Measurements from ENCODE around the gene SH3D21. TPM values are rescaled to one million over a fixed set of nuclear protein-coding genes. Genes with fewer than 3 reads are reported as not detected.

SH3D21 gene
- total and polyA plus RNA-seq, 4 donors = 2.4 to 6.9 (median 4.6) TPM

DNA sequence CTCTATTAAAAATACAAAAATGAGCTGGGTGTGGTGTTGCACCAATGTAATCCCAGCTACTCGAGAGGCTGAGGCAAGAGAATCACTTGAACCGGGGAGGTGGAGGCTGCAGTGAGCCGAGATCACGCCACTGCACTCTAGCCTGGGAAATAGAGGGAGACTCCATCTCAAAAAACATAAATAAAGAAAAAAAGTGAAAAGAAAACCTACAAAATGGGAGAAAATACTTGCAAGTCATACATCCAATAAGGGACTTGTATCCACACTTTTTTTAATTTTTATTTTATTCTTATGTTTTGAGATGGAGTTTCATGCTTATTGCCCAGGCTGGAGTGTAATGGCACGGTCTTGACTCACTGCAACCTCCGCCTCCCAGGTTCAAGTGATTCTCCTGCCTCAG, 29.5 kb upstream of the SH3D21 start:
- ATAC-seq (ENCODE audit: low FRiP score) = no peak
- H3K36me3 ChIP-seq (ENCODE audit: control insufficient read depth in 1 of 2, insufficient read depth in 2 of 2, low read length in 1 of 2) = no peaks in the 10 kb centered on the region
- H3K27ac ChIP-seq (ENCODE audit: low read depth in 1 of 2, low read length in 2 of 2) = no peak overlapping the region
- H3K4me3 ChIP-seq (ENCODE audit: low read length in 2 of 2) = no peak overlapping the region
- no peaks in the 10 kb centered on the region for H3K9me3 ChIP-seq (ENCODE audit: control insufficient read depth, low read length)
- DNase-seq = no peak
- WGBS, 2 donors = 91 to 96% methylated on average over 6 of the region's 6 CpGs
- intact Hi-C loops (cut with DNase I) = no loop called here
- H3K4me1 ChIP-seq (ENCODE audit: control insufficient read depth in 1 of 2, insufficient read depth in 2 of 2, low read length in 2 of 2) = peaks cover 0 to 3% of the 10 kb centered on the region in 2 donors
- H3K27me3 ChIP-seq (ENCODE audit: control insufficient read depth in 1 of 2, insufficient read depth in 2 of 2, low read length in 1 of 2) = no peaks in the 10 kb centered on the region

DNA sequence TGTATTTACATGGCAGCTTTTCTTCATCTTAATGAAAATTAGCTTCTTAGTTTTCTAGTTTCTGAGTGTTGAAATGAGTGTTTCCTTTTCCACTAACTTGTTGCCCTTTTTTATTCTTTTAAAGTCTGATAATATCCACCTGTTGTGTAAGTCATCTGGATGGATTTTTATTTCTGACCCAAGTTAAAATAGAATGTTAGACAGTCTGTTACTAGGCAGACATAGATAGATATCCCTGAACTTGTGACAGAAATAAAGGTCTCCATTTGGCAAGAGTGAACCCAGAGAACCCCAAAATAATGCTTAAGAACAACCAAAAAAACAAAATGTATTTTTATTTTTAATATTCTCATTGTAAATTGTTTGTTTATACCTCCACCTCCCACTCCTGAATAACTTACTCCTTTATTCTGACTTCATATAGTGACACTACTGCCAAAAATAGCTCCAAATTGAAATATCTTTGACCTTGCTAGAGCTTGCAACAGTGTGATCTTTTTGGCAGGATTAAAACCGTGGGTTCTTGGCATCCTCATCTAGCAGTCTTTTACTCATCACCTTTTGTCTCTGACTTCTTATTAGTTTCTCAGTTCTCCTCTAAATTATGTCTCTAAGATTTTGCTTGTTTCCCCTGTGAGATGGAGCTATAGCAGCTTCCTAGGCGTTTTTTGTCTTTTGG, 26.9 kb upstream of the SH3D21 start:
- H3K9me3 ChIP-seq (ENCODE audit: control insufficient read depth, low read length) = no peaks in the 10 kb centered on the region
- WGBS, 2 donors = 24 to 26% methylated on average over 2 of the region's 2 CpGs
- no peaks in the 10 kb centered on the region for H3K27me3 ChIP-seq (ENCODE audit: control insufficient read depth in 1 of 2, insufficient read depth in 2 of 2, low read length in 1 of 2)
- no peak for DNase-seq
- H3K36me3 ChIP-seq (ENCODE audit: control insufficient read depth in 1 of 2, insufficient read depth in 2 of 2, low read length in 1 of 2) = no peaks in the 10 kb centered on the region
- H3K4me3 ChIP-seq (ENCODE audit: low read length in 2 of 2) = no peak overlapping the region
- H3K27ac ChIP-seq (ENCODE audit: low read depth in 1 of 2, low read length in 2 of 2) = no peak overlapping the region
- no peaks in the 10 kb centered on the region for H3K4me1 ChIP-seq (ENCODE audit: control insufficient read depth in 1 of 2, insufficient read depth in 2 of 2, low read length in 2 of 2)
- ATAC-seq (ENCODE audit: low FRiP score) = no peak
- intact Hi-C loops (cut with DNase I) = no loop called here

DNA sequence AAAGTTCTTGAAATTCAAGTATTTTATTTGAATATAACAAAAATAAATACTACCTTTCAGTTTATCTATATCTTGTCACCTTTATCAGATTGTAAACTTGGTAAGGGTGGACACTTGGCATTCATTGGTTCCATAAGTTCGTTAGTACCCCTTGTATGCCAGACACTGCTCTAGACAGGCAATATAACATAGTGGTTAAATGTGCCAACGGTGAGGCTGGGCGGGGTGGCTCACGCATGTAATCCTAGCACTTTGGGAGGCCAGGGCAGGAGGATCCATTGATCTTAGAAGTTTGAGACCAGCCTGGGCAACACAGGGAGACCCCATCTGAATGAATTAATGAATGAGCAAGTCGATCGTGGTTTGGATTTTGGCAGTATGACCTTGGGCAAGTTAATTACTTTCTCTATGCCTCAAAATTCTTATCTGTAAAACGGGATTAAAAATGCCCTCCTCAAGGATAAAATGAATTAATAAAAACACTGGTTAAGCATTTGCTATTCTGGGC, 26.3 kb upstream of the SH3D21 start:
- no peak overlapping the region for H3K4me3 ChIP-seq (ENCODE audit: low read length in 2 of 2)
- intact Hi-C loops (cut with DNase I) = loop anchor here in 1 of 2 donors (10.0 kb wide), 1 partner anchor 55 kb away; the partner anchor contains the start of gene THRAP3
- no peak overlapping the region for H3K27ac ChIP-seq (ENCODE audit: low read depth in 1 of 2, low read length in 2 of 2)
- ATAC-seq (ENCODE audit: low FRiP score) = no peak
- 68 to 71% methylated on average over 7 of the region's 7 CpGs for WGBS, 2 donors
- DNase-seq = no peak
- H3K9me3 ChIP-seq (ENCODE audit: control insufficient read depth, low read length) = no peaks in the 10 kb centered on the region
- no peaks in the 10 kb centered on the region for H3K27me3 ChIP-seq (ENCODE audit: control insufficient read depth in 1 of 2, insufficient read depth in 2 of 2, low read length in 1 of 2)
- peaks cover 0 to 2% of the 10 kb centered on the region in 2 donors for H3K36me3 ChIP-seq (ENCODE audit: control insufficient read depth in 1 of 2, insufficient read depth in 2 of 2, low read length in 1 of 2)
- no peaks in the 10 kb centered on the region for H3K4me1 ChIP-seq (ENCODE audit: control insufficient read depth in 1 of 2, insufficient read depth in 2 of 2, low read length in 2 of 2)

DNA sequence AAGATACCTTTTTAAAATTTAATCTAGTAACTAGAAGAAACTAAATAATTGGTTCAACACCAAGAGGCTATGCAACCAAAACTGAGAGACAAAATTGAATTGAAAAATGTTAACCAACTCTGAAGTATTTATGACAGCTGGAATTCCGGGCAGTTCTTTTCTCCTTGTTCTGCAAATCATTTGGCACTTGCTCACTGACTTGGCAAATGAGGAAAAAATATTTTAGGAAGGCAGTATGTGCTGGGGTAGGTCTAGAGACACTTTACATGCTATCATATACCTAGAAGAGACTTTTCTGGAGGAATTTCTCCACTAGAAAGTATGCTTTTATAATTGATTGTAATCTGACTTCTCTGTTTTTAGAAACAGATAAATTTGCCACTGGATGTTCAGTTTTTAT, 22.1 kb upstream of the SH3D21 start:
- intact Hi-C loops (cut with DNase I) = loop anchor here (2.0 to 10.0 kb wide), 2 partner anchors 59 to 135 kb away; partner anchors contain the start of genes THRAP3 (in 1 of the 2) and TRAPPC3 (in 1 of the 2)
- Histone ChIP-seq H3K4me3 (ENCODE audit: low read length in 2 of 2) (no peak overlapping the region), H3K27me3 (ENCODE audit: control insufficient read depth in 1 of 2, insufficient read depth in 2 of 2, low read length in 1 of 2) (no peaks in the 10 kb centered on the region), H3K27ac (ENCODE audit: low read depth in 1 of 2, low read length in 2 of 2) (no peak overlapping the region), H3K4me1 (ENCODE audit: control insufficient read depth in 1 of 2, insufficient read depth in 2 of 2, low read length in 2 of 2) (no peaks in the 10 kb centered on the region), H3K9me3 (ENCODE audit: control insufficient read depth, low read length) (no peaks in the 10 kb centered on the region), H3K36me3 (ENCODE audit: control insufficient read depth in 1 of 2, insufficient read depth in 2 of 2, low read length in 1 of 2) (peaks cover 2 to 8% of the 10 kb centered on the region in 2 donors)
- WGBS, 2 donors = 3 to 6% methylated on average over 1 of the region's 1 CpG
- DNase-seq = no peak
- ATAC-seq (ENCODE audit: low FRiP score) = no peak

DNA sequence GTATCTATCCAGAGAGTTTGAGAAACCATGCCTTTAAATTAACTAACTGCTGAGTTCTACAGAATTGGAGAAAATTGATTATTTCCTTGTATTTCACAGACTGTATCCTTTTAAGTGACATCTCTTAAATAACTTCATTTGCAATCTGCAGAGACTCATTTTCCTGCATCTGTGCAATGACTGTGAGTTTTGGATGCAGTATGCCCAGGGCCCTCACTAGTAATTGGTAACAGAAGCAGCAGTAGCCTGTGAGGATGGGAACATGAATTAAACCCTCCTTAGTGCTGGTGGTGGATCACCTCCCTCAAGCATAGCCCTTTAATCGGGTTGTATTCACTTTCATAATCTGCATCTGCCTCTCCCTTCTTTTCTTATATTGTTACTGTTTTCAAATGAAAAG, 21.7 kb upstream of the SH3D21 start:
- H3K4me3 ChIP-seq (ENCODE audit: low read length in 2 of 2) = no peak overlapping the region
- no peak for ATAC-seq (ENCODE audit: low FRiP score)
- WGBS, 2 donors = 50 to 75% methylated on average over 1 of the region's 1 CpG
- intact Hi-C loops (cut with DNase I) = loop anchor here (2.0 to 10.0 kb wide), 2 partner anchors 60 to 136 kb away; partner anchors contain the start of genes THRAP3 (in 1 of the 2) and TRAPPC3 (in 1 of the 2)
- H3K4me1 ChIP-seq (ENCODE audit: control insufficient read depth in 1 of 2, insufficient read depth in 2 of 2, low read length in 2 of 2) = no peaks in the 10 kb centered on the region
- no peaks in the 10 kb centered on the region for H3K27me3 ChIP-seq (ENCODE audit: control insufficient read depth in 1 of 2, insufficient read depth in 2 of 2, low read length in 1 of 2)
- peaks cover 2 to 8% of the 10 kb centered on the region in 2 donors for H3K36me3 ChIP-seq (ENCODE audit: control insufficient read depth in 1 of 2, insufficient read depth in 2 of 2, low read length in 1 of 2)
- H3K27ac ChIP-seq (ENCODE audit: low read depth in 1 of 2, low read length in 2 of 2) = peak overlapping the region in 1 of 2 donors; percentile 40
- H3K9me3 ChIP-seq (ENCODE audit: control insufficient read depth, low read length) = no peaks in the 10 kb centered on the region
- DNase-seq = no peak

DNA sequence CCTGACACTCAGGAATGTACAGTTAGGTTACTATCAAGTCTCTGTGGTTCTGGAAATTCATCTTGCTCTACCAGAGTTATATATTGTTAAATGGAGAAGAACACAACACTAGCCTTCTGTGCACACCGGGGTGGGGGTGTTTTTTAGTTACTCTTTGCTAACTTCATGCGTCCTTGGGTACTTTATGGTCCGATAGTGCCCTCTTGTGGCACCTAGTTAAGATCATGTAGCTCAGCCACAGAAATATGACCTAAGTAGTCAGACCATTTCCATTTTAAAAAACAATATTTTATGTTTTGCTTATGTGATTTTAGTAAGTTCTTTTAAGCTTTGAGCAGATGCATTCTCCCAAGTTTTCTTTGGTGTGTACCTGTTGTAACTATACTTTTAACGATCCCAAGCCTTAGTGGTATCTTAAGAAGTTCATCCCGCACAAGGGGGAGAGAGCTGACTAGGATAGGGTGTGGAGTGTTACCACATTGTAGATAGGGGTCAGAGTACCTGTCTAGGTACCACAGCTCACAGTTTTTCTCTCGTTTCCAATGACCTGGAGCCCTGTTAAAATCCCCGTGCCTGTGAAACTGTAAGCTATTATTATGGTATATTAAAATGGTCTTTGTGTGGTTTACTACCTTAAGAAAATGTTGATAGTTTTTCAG, 20.6 kb upstream of the SH3D21 start:
- H3K4me1 ChIP-seq (ENCODE audit: control insufficient read depth in 1 of 2, insufficient read depth in 2 of 2, low read length in 2 of 2) = no peaks in the 10 kb centered on the region
- peak; percentile 88 for ATAC-seq (ENCODE audit: low FRiP score)

DNA sequence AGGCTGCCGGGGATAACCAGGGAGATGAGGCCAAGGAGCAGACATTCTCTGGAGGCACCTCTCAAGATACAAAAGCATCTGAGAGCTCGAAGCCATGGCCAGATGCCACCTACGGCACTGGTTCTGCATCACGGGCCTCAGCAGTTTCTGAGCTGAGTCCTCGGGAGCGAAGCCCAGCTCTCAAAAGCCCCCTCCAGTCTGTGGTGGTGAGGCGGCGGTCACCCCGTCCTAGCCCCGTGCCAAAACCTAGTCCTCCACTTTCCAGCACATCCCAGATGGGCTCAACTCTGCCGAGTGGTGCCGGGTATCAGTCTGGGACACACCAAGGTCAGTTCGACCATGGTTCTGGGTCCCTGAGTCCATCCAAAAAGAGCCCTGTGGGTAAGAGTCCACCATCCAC, 19.4 kb upstream of the SH3D21 start:
- Histone ChIP-seq H3K9me3 (ENCODE audit: control insufficient read depth, low read length) (no peaks in the 10 kb centered on the region), H3K36me3 (ENCODE audit: control insufficient read depth in 1 of 2, insufficient read depth in 2 of 2, low read length in 1 of 2) (peaks cover 2 to 14% of the 10 kb centered on the region in 2 donors), H3K4me1 (ENCODE audit: control insufficient read depth in 1 of 2, insufficient read depth in 2 of 2, low read length in 2 of 2) (no peaks in the 10 kb centered on the region), H3K27ac (ENCODE audit: low read depth in 1 of 2, low read length in 2 of 2) (no peak overlapping the region), H3K27me3 (ENCODE audit: control insufficient read depth in 1 of 2, insufficient read depth in 2 of 2, low read length in 1 of 2) (no peaks in the 10 kb centered on the region), H3K4me3 (ENCODE audit: low read length in 2 of 2) (no peak overlapping the region)
- DNase-seq (no peak), ATAC-seq (ENCODE audit: low FRiP score) (no peak)
- intact Hi-C loops (cut with DNase I) = loop anchor here (5.0 to 10.0 kb wide), 4 partner anchors 62 to 190 kb away; partner anchors contain the start of genes THRAP3 (in 1 of the 2) and TRAPPC3 (in 1 of the 2)
- WGBS, 2 donors = 87 to 89% methylated on average over 13 of the region's 13 CpGs

More for the DNA sequence above, 20.6 kb upstream of the SH3D21 start:
- intact Hi-C loops (cut with DNase I) = loop anchor here (2.0 to 10.0 kb wide), 5 partner anchors 61 to 188 kb away; partner anchors contain the start of genes TRAPPC3 (in 2 of the 2) and THRAP3 (in 1 of the 2)
- Histone ChIP-seq H3K36me3 (ENCODE audit: control insufficient read depth in 1 of 2, insufficient read depth in 2 of 2, low read length in 1 of 2) (peaks cover 2 to 12% of the 10 kb centered on the region in 2 donors), H3K9me3 (ENCODE audit: control insufficient read depth, low read length) (no peaks in the 10 kb centered on the region), H3K4me3 (ENCODE audit: low read length in 2 of 2) (no peak overlapping the region), H3K27ac (ENCODE audit: low read depth in 1 of 2, low read length in 2 of 2) (no peak overlapping the region), H3K27me3 (ENCODE audit: control insufficient read depth in 1 of 2, insufficient read depth in 2 of 2, low read length in 1 of 2) (no peaks in the 10 kb centered on the region)
- DNase-seq = peak in 1 of 2 donors; percentile 59
- 40 to 42% methylated on average over 7 of the region's 7 CpGs for WGBS, 2 donors

DNA sequence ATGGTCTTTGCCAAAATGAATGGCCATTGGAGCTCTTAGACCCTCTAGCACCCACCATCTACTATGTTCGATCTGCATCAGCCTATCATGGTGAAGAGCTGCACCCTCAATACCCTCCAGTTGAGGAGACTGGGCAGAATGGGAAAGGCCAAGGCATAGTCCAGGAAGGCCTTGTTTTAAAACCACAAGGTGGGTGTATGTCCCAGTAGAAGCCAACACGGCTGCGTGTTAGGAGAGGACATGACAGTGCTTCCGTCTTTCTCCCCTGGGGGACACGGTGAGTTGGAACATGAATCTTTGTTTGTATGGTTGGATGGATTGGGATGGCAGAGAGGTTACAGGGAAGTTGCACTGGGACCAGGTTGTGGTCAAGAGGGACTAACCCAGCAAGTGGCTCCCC, 18.6 kb upstream of the SH3D21 start:
- H3K9me3 ChIP-seq (ENCODE audit: control insufficient read depth, low read length) = no peaks in the 10 kb centered on the region
- DNase-seq (no peak), ATAC-seq (ENCODE audit: low FRiP score) (no peak)
- WGBS, 2 donors = 82 to 84% methylated on average over 5 of the region's 5 CpGs
- H3K27ac ChIP-seq (ENCODE audit: low read depth in 1 of 2, low read length in 2 of 2) = no peak overlapping the region
- no peak overlapping the region for H3K4me3 ChIP-seq (ENCODE audit: low read length in 2 of 2)
- peaks cover 2 to 15% of the 10 kb centered on the region in 2 donors for H3K36me3 ChIP-seq (ENCODE audit: control insufficient read depth in 1 of 2, insufficient read depth in 2 of 2, low read length in 1 of 2)
- no peaks in the 10 kb centered on the region for H3K27me3 ChIP-seq (ENCODE audit: control insufficient read depth in 1 of 2, insufficient read depth in 2 of 2, low read length in 1 of 2)
- H3K4me1 ChIP-seq (ENCODE audit: control insufficient read depth in 1 of 2, insufficient read depth in 2 of 2, low read length in 2 of 2) = no peaks in the 10 kb centered on the region
- intact Hi-C loops (cut with DNase I) = loop anchor here (5.0 to 10.0 kb wide), 4 partner anchors 63 to 190 kb away; partner anchors contain the start of genes THRAP3 (in 1 of the 2) and TRAPPC3 (in 1 of the 2)
